Keratinocyte (primary cell): ENCODE measurements around the gene CD200R1L. TPM values are rescaled to one million over a fixed set of nuclear protein-coding genes. Genes with fewer than 3 reads are reported as not detected.

Experiments used
- DNase-seq: peaks from one replicate; pipeline ENCODE4 v3.0.0-alpha.2; 2011; ENCODE audit warnings: low read depth, missing footprints, low spot score
- FAIRE-seq: peaks from 2 replicates; lab custom pipeline; 2011; peaks lifted over from hg19 to GRCh38; lab: Jason Lieb, UNC
- H2AFZ ChIP-seq: 2 replicates; pipeline ENCODE4 v1.6.0; 2012; ENCODE audit warnings: low read length, control low read depth, inconsistent platforms; ENCODE audit not compliant: control insufficient read depth
- H3K27ac ChIP-seq: 2 replicates; pipeline ENCODE4 v1.5.1; 2011; ENCODE audit warnings: low read length; ENCODE audit not compliant: control insufficient read depth, insufficient read depth
- H3K27me3 ChIP-seq: 3 replicates; pipeline ENCODE4 v1.6.0; 2011; ENCODE audit warnings: low read length; ENCODE audit not compliant: control insufficient read depth, insufficient read depth; ENCODE audit errors: extremely low read depth
- H3K36me3 ChIP-seq, 2 experiments: 2 replicates in 1 of 2; 3 replicates in 1 of 2; pipeline ENCODE4 v1.5.1; 2011; ENCODE audit warnings: low read length in 2 of 2, mild to moderate bottlenecking in 1 of 2; ENCODE audit not compliant: control insufficient read depth in 2 of 2, insufficient read depth in 2 of 2; ENCODE audit errors: extremely low read depth in 1 of 2
- H3K4me1 ChIP-seq: 3 replicates; pipeline ENCODE4 v1.5.1; 2011; ENCODE audit warnings: low read length; ENCODE audit not compliant: control insufficient read depth, insufficient read depth; ENCODE audit errors: extremely low read depth
- H3K4me2 ChIP-seq: 3 replicates; pipeline ENCODE4 v1.6.0; 2011; ENCODE audit warnings: low read depth, low read length; ENCODE audit not compliant: control insufficient read depth, insufficient read depth; ENCODE audit errors: extremely low read depth
- H3K4me3 ChIP-seq, 3 experiments: fragments of 200-600 bp in 1 of 3; sonication (generic) in 1 of 3; 2 replicates in 2 of 3; 3 replicates in 1 of 3; pipeline ENCODE4 v1.5.1; 2011 to 2016; ENCODE audit warnings: low read length in 3 of 3, mild to moderate bottlenecking in 3 of 3, control low read depth in 2 of 3, inconsistent platforms in 1 of 3, low read depth in 1 of 3, mixed read lengths in 1 of 3, mixed run types in 1 of 3, moderate library complexity in 1 of 3; ENCODE audit not compliant: control insufficient read depth in 2 of 3, insufficient read depth in 2 of 3; ENCODE audit errors: extremely low read depth in 1 of 3
- H3K79me2 ChIP-seq: 2 replicates; pipeline ENCODE4 v1.6.0; 2012; ENCODE audit warnings: low read length; ENCODE audit not compliant: control insufficient read depth, insufficient read depth
- H3K9ac ChIP-seq: 3 replicates; pipeline ENCODE4 v1.6.0; 2011; ENCODE audit warnings: low read length; ENCODE audit not compliant: control insufficient read depth, insufficient read depth; ENCODE audit errors: extremely low read depth
- H3K9me1 ChIP-seq: 3 replicates; pipeline ENCODE4 v1.6.0; 2011; ENCODE audit warnings: low read length; ENCODE audit not compliant: control insufficient read depth, insufficient read depth; ENCODE audit errors: extremely low read depth
- H3K9me3 ChIP-seq: 2 replicates; pipeline ENCODE4 v1.5.1; 2012; ENCODE audit warnings: low read depth, low read length; ENCODE audit not compliant: control insufficient read depth
- H4K20me1 ChIP-seq: 3 replicates; pipeline ENCODE4 v1.6.0; 2011; ENCODE audit warnings: low read length; ENCODE audit not compliant: control insufficient read depth, insufficient read depth; ENCODE audit errors: extremely low read depth
- CTCF ChIP-seq, 3 experiments: IDR thresholded peaks in 1 of 3; conservative IDR thresholded peaks in 1 of 3; optimal IDR thresholded peaks in 1 of 3; 2 replicates in 2 of 3; 3 replicates in 1 of 3; pipeline versions ENCODE3 to v1.5.1; 2011; ENCODE audit warnings: low read length in 3 of 3, mild to moderate bottlenecking in 3 of 3, moderate library complexity in 2 of 3, control low read depth in 1 of 3, inconsistent platforms in 1 of 3; ENCODE audit not compliant: insufficient read depth in 2 of 3; ENCODE audit errors: extremely low read depth in 1 of 3
- EZH2 ChIP-seq: IDR thresholded peaks from one replicate; pipeline ENCODE4 v1.6.1; 2012; ENCODE audit warnings: inconsistent platforms, mild to moderate bottlenecking, low read length, moderate library complexity
- dilution Hi-C: fragments of 300-500 bp; cut with MboI; formaldehyde crosslinking; loops from one replicate; pipeline ENCODE4 v1.7.0; 2020; ENCODE audit warnings: low sequenced_read_pairs; ENCODE audit not compliant: extremely low pct_ligation_motif_present
- polyA plus RNA-seq, 5 experiments: library from polyadenylated mRNA; depleted of rRNA in 3 of 5; stranded (reverse) in 3 of 5; stranded (forward) in 1 of 5; unstranded in 1 of 5; fragments of >200 nt; gene quantifications; 1 replicate in 1 of 5; 2 replicates in 3 of 5; 3 replicates in 1 of 5; pipeline versions ENCODE4 v1.2.1 to v1.2.3, GENCODE V29; 2011 to 2012; ENCODE audit warnings: missing spikeins in 2 of 5, low read depth in 1 of 5, low replicate concordance in 1 of 5

The CD200R1L gene
- polyA plus RNA-seq, 1 donor (not counting 4 experiments of a cell fraction or from before 2014, with no cell fraction given) = not detected

DNA sequence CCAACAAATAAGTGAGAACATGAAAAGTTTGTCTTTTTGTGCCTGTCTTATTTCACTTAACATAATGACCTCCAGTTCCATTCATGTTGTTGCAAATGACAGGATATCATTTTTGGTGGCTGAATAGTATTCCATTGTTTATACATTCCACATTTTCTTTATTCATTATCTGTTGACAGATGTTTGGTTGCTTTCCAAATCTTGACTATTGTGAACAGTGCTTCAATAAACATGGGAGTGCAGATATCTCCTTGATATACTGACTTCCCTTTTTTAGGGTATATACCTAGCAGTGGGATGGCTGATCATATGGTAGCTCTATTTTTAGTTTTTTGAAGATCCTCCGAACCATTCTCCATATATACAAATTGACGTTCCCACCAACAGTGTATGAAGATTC, 19.1 kb upstream of the CD200R1L start:
- H3K79me2 ChIP-seq = no peaks in the 10 kb centered on the region
- DNase-seq (no peak), FAIRE-seq (no peak)
- H2AFZ ChIP-seq = no peak overlapping the region
- no peaks in the 10 kb centered on the region for H3K4me1 ChIP-seq
- TF ChIP-seq EZH2 = no peak
- no peaks in the 10 kb centered on the region for H3K9me3 ChIP-seq
- H3K9me1 ChIP-seq = no peaks in the 10 kb centered on the region
- dilution Hi-C loops = no loop called here
- no peak overlapping the region for H3K27ac ChIP-seq
- H3K9ac ChIP-seq = no peak overlapping the region
- no peak overlapping the region for H3K4me3 ChIP-seq
- no peaks in the 10 kb centered on the region for H4K20me1 ChIP-seq
- no peaks in the 10 kb centered on the region for H3K27me3 ChIP-seq
- H3K4me2 ChIP-seq = no peak overlapping the region
- no peaks in the 10 kb centered on the region for H3K36me3 ChIP-seq

- Histone ChIP-seq H2AFZ (no peak overlapping the region), H3K27me3 (no peaks in the 10 kb centered on the region), H3K9me1 (no peaks in the 10 kb centered on the region), H3K27ac (no peak overlapping the region), H3K9me3 (no peaks in the 10 kb centered on the region), H3K36me3 (no peaks in the 10 kb centered on the region), H3K79me2 (no peaks in the 10 kb centered on the region), H3K4me1 (no peaks in the 10 kb centered on the region), H3K4me3 (no peak overlapping the region), H4K20me1 (no peaks in the 10 kb centered on the region), H3K9ac (no peak overlapping the region), H3K4me2 (no peak overlapping the region)
- FAIRE-seq = no peak
- dilution Hi-C loops = no loop called here
- no peak for DNase-seq
- TF ChIP-seq CTCF (optimal IDR thresholded peaks at IDR 0.05 in 1 of 3, IDR thresholded peaks at IDR 0.05 in 1 of 3, conservative IDR thresholded peaks at IDR 0.05 in 1 of 3; ENCODE audit: extremely low read depth in 1 of 3, insufficient read depth in 2 of 3, low read length in 3 of 3) (no peak), EZH2 (no peak)
Measured at GRCh38 chr3:112860898-112861297, 14.2 kb upstream of the CD200R1L start.

GRCh38 chr3:112858410-112859069, 11.9 kb upstream of the CD200R1L start:
- Histone ChIP-seq H3K4me2 (no peak overlapping the region), H3K4me3 (no peak overlapping the region), H4K20me1 (no peaks in the 10 kb centered on the region), H3K79me2 (no peaks in the 10 kb centered on the region), H3K27me3 (no peaks in the 10 kb centered on the region), H2AFZ (no peak overlapping the region), H3K27ac (no peak overlapping the region), H3K9me3 (no peaks in the 10 kb centered on the region), H3K9me1 (no peaks in the 10 kb centered on the region), H3K4me1 (no peaks in the 10 kb centered on the region), H3K36me3 (no peaks in the 10 kb centered on the region), H3K9ac (no peak overlapping the region)
- dilution Hi-C loops = no loop called here
- FAIRE-seq = no peak
- no peak for TF ChIP-seq EZH2
- no peak for TF ChIP-seq CTCF (optimal IDR thresholded peaks at IDR 0.05 in 1 of 3, IDR thresholded peaks at IDR 0.05 in 1 of 3, conservative IDR thresholded peaks at IDR 0.05 in 1 of 3; ENCODE audit: extremely low read depth in 1 of 3, insufficient read depth in 2 of 3, low read length in 3 of 3)
- DNase-seq = no peak
